HUES64 (cell line): ENCODE data around the gene SDCCAG8.

Experiments used
- H3K27ac ChIP-seq: 2 replicates; pipeline ENCODE4 v1.7.0; 2013; ENCODE audit warnings: low read depth, low read length, inconsistent platforms
- H3K27me3 ChIP-seq: 2 replicates; pipeline ENCODE4 v1.6.1; 2013; ENCODE audit warnings: mild to moderate bottlenecking, low read length; ENCODE audit not compliant: insufficient read depth
- H3K36me3 ChIP-seq: 2 replicates; pipeline ENCODE4 v1.6.1; 2013; ENCODE audit warnings: mild to moderate bottlenecking, low read length; ENCODE audit not compliant: insufficient read depth
- H3K4me1 ChIP-seq: 2 replicates; pipeline ENCODE4 v1.6.1; 2013; ENCODE audit warnings: mild to moderate bottlenecking, low read length, moderate library complexity; ENCODE audit not compliant: insufficient read depth
- H3K4me3 ChIP-seq: 2 replicates; pipeline ENCODE4 v1.5.1; 2013; ENCODE audit warnings: mild to moderate bottlenecking, low read length, moderate library complexity
- H3K9ac ChIP-seq: 2 replicates; pipeline ENCODE4 v1.6.1; 2013; ENCODE audit warnings: mild to moderate bottlenecking, low read depth, low read length
- H3K9me3 ChIP-seq: 2 replicates; pipeline ENCODE4 v1.6.1; 2013; ENCODE audit warnings: low read depth, low read length; ENCODE audit not compliant: insufficient read depth
- WGBS: fragments of 150-250, 120-280 bp; methylation state at CpG from one replicate; pipeline ENCODE4 v1.1.7; 2013; ENCODE audit warnings: missing lambda C conversion rate; 5-methylcytosine and 5-hydroxymethylcytosine counted together

The SDCCAG8 gene

DNA sequence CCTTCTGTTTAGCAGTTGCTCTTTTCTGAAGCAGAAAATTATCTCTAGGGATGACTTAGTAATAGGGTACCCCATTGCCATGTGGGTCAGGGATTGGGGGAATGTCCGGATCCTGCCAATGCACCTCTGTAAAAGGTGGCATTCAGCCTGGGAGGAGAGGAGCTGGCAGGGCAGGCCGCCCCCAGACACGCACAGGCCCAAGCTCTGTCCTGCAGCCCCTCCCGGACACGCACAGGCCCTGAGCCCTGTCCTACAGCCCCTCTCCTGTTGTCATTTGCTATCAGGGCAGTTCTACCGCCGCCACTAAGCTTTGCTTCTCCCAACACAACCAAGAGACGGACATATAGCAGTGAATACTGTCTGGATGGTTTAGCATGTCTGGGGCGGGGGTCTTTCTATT, 219.1 kb downstream of the SDCCAG8 start:
- no peaks in the 10 kb centered on the region for H3K27me3 ChIP-seq
- H3K4me3 ChIP-seq = no peak overlapping the region
- H3K36me3 ChIP-seq = no peaks in the 10 kb centered on the region
- WGBS = 91% methylated on average over 9 of the region's 9 CpGs
- H3K27ac ChIP-seq = no peak overlapping the region
- H3K4me1 ChIP-seq = peaks cover 52% of the 10 kb centered on the region
- no peaks in the 10 kb centered on the region for H3K9me3 ChIP-seq
- H3K9ac ChIP-seq = no peak overlapping the region; the same call in 1 of the 2 replicates

DNA sequence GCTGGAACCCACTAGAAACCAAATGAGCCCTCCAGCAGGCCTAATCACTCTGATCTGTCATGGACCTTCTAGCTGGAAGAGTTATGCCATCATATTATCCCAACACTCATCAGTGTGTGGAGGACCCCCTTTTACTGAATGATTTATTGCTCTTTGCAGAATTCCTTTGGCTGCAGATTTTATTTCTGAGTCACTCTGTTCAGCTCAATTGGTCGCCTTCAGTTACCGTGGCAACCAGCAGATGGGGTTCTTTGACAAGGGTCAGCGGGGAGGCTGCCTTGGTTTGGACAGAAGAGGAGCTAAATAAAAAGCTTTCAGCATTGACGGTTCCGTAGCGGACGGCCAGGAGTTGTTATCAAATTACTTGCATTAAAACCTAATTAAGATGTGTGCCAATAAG, 220.1 kb downstream of the SDCCAG8 start:
- no peak overlapping the region for H3K9ac ChIP-seq
- no peaks in the 10 kb centered on the region for H3K27me3 ChIP-seq
- no peak overlapping the region for H3K27ac ChIP-seq
- 38% methylated on average over 7 of the region's 7 CpGs for WGBS
- no peaks in the 10 kb centered on the region for H3K36me3 ChIP-seq
- no peak overlapping the region for H3K4me3 ChIP-seq
- H3K4me1 ChIP-seq = peaks cover 43% of the 10 kb centered on the region
- no peaks in the 10 kb centered on the region for H3K9me3 ChIP-seq

GRCh38 chr1:243477731-243478290, 222.0 kb downstream of the SDCCAG8 start:
- WGBS = 94% methylated on average over 7 of the region's 7 CpGs
- no peak overlapping the region for H3K9ac ChIP-seq

GRCh38 chr1:243481101-243481500, 225.3 kb downstream of the SDCCAG8 start:
- Histone ChIP-seq H3K4me1 (peaks cover 17% of the 10 kb centered on the region), H3K9me3 (no peaks in the 10 kb centered on the region), H3K27me3 (peaks cover 16% of the 10 kb centered on the region), H3K4me3 (no peak overlapping the region), H3K27ac (no peak overlapping the region), H3K36me3 (no peaks in the 10 kb centered on the region), H3K9ac (no peak overlapping the region)
- 95% methylated on average over 5 of the region's 5 CpGs for WGBS

More at GRCh38 chr1:243477731-243478290, 222.0 kb downstream of the SDCCAG8 start:
- Histone ChIP-seq H3K4me3 (no peak overlapping the region), H3K9me3 (no peaks in the 10 kb centered on the region), H3K36me3 (no peaks in the 10 kb centered on the region), H3K4me1 (peaks cover 34% of the 10 kb centered on the region), H3K27ac (no peak overlapping the region), H3K27me3 (peaks cover 9% of the 10 kb centered on the region)

DNA sequence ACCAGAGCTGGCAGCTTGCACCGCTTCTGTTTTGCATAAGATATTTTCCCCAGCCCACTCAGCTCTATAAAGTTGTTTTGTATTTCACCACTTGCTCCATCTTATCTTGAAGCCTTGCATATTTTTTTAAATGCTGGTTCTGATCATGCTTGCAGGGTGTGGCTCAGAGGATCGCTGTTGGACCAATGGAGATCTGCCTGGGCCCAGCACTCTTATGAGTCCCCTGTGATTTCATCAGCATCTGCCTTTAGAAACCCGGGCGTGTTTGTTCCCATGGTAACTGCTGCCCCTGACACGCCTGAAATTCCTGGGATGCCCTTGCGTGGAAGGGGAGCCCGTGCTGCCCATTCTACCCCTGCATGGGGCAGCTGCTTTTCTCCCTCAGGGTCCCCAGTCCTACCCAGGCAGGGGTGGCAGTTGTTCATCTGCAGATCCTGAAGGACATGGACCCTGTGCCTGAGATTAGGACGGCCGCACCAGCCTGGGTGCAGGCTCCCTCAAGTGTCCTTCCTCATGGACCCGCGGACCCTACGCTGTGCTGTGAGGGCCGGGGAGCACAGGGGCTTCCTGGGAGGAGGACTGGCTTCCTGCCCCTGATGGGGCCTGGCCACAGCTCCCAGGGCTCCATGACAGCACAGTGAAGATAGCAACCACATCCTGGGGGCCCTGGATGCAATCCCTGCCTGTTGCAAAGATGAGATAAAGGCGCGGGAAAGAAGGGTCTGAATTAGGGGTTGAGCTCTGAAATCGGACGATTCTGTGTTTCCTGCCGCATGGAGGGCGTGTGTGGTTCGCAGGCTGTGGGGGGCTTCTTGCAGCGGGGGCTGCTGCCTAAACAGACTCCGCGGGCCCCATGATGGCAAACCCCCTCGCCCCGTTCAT, 226.5 kb downstream of the SDCCAG8 start:
- Histone ChIP-seq H3K9me3 (no peaks in the 10 kb centered on the region), H3K9ac (peak overlapping the region; percentile 64; the same call in 1 of the 2 replicates), H3K27ac (no peak overlapping the region), H3K36me3 (no peaks in the 10 kb centered on the region), H3K27me3 (peaks cover 16% of the 10 kb centered on the region), H3K4me3 (peak overlapping the region; percentile 56), H3K4me1 (peaks cover 13% of the 10 kb centered on the region; the same call in 1 of the 2 replicates)
- 28% methylated on average over 25 of the region's 25 CpGs for WGBS

DNA sequence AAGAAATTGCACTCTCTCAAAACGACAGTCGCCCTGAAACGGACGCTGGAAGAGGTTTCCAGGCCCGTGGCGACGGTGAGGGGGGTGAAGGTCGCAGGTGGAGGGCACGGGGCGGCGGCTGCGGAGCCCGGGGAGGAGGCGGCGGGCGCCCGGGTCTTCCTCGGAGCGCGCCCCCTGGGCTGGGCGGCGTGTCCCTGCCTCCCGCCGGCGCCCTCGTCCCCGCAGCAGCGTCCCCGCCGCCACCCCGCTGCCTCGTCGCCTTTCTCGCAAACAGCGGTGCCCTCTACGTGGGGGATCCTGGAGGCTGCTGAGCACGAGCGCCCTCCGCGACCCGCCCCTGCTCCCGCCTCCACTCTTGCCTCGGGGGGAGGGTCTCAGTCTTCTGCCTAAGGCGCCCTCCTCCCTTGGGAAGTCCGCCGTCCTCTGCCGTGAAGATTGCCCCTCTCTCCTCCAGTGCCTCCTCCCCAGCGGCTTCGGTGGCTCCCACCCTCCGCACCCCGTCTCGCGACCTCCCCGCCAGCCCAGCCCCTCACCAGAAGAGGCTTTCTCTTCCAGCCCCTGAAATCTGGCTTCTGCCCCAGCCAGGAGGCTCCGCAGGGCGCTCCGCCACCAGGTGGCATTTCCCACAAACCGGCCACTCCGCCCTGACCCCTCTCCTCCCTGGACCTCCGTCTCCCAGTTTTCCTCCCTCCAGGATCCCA, 227.4 kb downstream of the SDCCAG8 start:
- H3K4me1 ChIP-seq = peaks cover 13% of the 10 kb centered on the region; the same call in 1 of the 2 replicates
- peak overlapping the region; percentile 56 for H3K4me3 ChIP-seq
- H3K36me3 ChIP-seq = no peaks in the 10 kb centered on the region
- H3K27ac ChIP-seq = no peak overlapping the region
- 1% methylated on average over 60 of the region's 60 CpGs for WGBS
- peaks cover 16% of the 10 kb centered on the region for H3K27me3 ChIP-seq
- no peaks in the 10 kb centered on the region for H3K9me3 ChIP-seq
- H3K9ac ChIP-seq = peak overlapping the region; percentile 64

DNA sequence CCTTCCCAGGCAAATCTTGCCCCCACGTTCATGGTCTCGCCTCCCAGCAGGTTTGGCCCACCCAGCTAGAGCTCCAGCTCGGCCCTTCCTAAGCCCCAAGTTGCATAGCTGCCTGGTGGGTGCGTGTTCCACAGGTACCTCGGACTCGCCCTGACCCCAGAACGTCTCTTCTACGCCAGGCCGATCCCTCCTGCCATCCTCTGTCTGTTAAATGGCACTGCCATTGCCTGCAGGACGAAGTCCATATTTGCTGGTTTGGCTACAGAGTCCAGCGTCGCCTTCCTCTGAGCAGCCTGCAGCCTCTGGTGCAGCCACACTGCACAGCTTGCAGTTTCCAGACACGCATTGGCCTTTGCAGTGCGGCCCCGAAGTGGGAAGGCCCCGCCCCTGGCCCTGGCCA, 228.1 kb downstream of the SDCCAG8 start:
- 87% methylated on average over 16 of the region's 16 CpGs for WGBS
- H3K27me3 ChIP-seq = peaks cover 16% of the 10 kb centered on the region
- peak overlapping the region; percentile 64; the same call in 1 of the 2 replicates for H3K9ac ChIP-seq
- H3K4me1 ChIP-seq = peaks cover 14% of the 10 kb centered on the region; the same call in 1 of the 2 replicates
- peak overlapping the region; percentile 56; the same call in 1 of the 2 replicates for H3K4me3 ChIP-seq
- no peaks in the 10 kb centered on the region for H3K36me3 ChIP-seq
- H3K9me3 ChIP-seq = no peaks in the 10 kb centered on the region
- no peak overlapping the region for H3K27ac ChIP-seq

DNA sequence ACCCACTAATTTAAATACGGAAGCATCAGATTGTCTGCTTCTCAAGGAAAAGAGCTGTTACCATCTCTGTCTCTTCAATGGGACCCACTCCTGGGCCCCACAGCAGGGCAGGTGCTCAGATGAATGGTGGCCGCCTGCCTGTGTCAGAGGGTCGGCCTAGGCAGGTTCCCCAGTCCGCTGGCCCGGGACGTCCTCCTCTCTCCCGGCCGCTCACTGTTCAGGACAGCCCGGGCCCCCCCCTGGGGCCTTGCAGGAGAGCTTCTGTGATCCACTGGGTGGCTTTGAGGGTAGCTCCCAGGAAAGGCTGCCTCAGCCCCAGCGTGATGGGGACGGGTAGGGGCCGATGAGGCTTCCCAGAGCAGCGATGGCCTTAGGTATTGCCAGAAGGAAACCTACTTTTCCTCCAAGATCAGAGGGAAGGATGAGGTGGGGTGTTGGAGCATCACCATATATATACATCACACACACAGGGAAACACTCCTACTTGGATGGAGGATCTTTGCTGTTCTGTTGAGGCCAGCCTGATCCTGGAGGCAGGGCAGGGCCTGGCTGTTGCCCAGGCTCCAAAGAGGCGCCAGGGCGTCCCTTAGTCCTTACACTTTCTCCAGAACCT, 231.3 kb downstream of the SDCCAG8 start:
- Histone ChIP-seq H3K27me3 (peaks cover 14% of the 10 kb centered on the region), H3K4me3 (no peak overlapping the region), H3K4me1 (peaks cover 31% of the 10 kb centered on the region), H3K9me3 (no peaks in the 10 kb centered on the region), H3K27ac (no peak overlapping the region), H3K36me3 (no peaks in the 10 kb centered on the region), H3K9ac (no peak overlapping the region)
- WGBS = 94% methylated on average over 15 of the region's 15 CpGs

- Histone ChIP-seq H3K9me3 (no peaks in the 10 kb centered on the region), H3K36me3 (no peaks in the 10 kb centered on the region), H3K27me3 (peaks cover 8% of the 10 kb centered on the region), H3K4me1 (peaks cover 31% of the 10 kb centered on the region), H3K9ac (no peak overlapping the region), H3K4me3 (no peak overlapping the region), H3K27ac (no peak overlapping the region)
- WGBS = 95% methylated on average over 40 of the region's 40 CpGs
Observed at GRCh38 chr1:243487649-243488227, 231.9 kb downstream of the SDCCAG8 start.

- H3K4me3 ChIP-seq = no peak overlapping the region
- H3K9me3 ChIP-seq = no peaks in the 10 kb centered on the region
- peaks cover 4% of the 10 kb centered on the region; the same call in 1 of the 2 replicates for H3K27me3 ChIP-seq
- H3K9ac ChIP-seq = no peak overlapping the region
- WGBS = 94% methylated on average over 20 of the region's 20 CpGs
- H3K4me1 ChIP-seq = peaks cover 34% of the 10 kb centered on the region
- no peaks in the 10 kb centered on the region for H3K36me3 ChIP-seq
- no peak overlapping the region for H3K27ac ChIP-seq
Observed at GRCh38 chr1:243488459-243489157, 232.8 kb downstream of the SDCCAG8 start.
